ENCODE data around the gene SRSF7. TPM values are rescaled to one million over a fixed set of nuclear protein-coding genes. Genes with fewer than 3 reads are reported as not detected.
"Not testable (repeated sequence)": the region's sequence is repeated elsewhere in the genome, so short reads cannot be mapped to it uniquely, and the experiment has no call there.

SRSF7 gene
- total RNA-seq, 1 donor from 2014 or later = 133 TPM

GRCh38 chr2:38731684-38732221 lies 19.4 kb downstream of the SRSF7 start:
- DNase-seq = no peak

DNA sequence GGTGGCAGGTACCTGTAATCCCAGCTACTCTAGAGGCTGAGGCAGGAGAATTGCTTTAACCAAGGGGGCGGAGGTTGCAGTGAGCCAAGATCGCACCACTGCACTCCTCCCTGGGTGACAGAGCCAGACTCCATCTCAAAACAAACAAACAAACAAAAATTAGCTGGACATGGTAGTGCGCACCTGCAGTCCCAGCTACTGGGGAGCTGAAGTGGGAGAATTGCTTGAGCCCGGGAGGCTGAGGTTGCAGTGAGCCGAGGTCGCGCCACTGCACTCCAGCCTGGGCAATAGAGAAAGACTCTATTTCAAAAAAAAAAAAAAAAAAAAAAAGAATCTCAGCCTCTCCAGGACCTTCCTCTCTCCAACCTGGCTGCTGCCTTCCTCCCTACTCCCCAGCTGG lies 20.1 kb downstream of the SRSF7 start:
- no peak for DNase-seq

DNA sequence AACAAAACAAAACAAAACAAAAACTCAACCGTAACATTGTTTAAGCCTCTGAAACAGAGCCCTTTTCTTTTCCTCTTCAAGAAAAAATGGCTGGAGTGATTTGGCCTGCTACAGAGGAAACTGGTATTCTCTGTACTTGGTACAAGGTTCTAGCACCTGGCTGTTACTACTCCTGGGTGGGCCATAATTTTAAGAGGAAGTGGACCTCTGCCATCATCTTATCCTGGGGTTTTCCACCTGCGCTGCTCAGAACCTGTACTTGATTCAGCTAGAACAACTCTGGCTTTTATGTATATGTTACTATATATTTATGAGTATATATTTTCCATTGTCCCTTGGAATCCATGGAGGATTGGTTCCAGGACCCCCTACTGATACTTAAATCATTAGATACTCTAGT lies 22.5 kb downstream of the SRSF7 start:
- no peak for DNase-seq

DNA sequence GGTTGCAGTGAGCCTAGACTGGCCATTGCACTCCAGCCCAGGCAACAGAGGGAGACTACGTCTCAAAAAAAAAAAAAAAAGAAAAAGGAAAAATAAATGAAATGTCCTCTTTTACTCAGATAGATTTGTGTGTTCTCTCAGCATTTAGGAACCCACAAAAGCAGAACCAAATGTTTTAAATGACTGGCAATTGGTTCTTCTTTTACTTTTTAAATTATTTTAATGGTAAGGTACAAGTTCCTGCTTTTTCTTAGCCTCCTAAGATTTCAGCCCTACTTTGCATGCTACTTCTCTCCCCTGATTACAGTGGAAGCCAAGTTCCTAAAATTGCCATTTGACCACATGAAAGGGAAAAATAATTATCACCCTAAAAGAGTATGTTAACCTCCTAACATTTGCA lies 23.5 kb downstream of the SRSF7 start:
- no peak for DNase-seq

GRCh38 chr2:38723173-38723572 lies 28.0 kb downstream of the SRSF7 start:
- DNase-seq = no peak

- DNase-seq = no peak
Measured at GRCh38 chr2:38722271-38723061, 28.7 kb downstream of the SRSF7 start.

- peak; percentile 51 for DNase-seq
Measured at GRCh38 chr2:38720613-38721241, 30.4 kb downstream of the SRSF7 start.

DNA sequence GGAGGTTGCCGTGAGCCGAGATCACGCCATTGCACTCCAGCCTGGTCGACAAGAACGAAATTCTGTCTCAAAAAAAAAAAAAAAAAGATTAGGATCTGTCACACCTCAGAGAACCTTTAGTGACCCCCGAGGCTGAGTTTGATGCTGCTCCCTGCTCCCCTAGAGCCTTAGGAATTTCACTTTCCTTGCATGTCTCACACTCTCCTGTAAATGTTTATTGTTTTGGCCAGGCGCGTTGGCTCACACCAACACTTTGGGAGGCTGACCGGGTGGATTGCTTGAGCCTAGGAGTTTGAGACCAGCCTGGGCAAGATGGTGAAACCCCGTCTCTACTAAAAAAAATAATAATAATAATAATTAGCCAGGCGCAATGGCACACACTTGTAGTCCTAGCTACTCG lies 31.5 kb downstream of the SRSF7 start:
- no peak for DNase-seq

- no peak for DNase-seq
Measured at GRCh38 chr2:38718601-38719000, 32.6 kb downstream of the SRSF7 start.

DNA sequence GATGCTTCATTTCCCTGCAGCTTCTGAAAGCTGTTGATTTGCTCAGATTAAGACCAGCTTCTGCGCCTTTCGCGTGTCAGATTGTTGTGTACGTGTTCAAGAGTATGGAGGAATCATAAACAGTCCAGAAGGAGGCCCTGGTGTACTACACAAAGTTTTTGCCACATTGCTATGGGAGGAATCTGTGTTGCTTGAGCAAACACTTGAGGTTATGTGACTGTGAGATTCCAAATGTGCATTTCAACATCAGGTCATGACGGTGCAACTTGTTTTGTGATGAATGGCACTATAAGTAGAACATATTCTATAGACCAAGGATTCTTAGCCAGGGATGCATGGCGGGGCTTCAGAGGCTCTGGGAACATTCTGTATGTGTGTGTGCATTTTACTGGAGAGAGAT lies 35.0 kb downstream of the SRSF7 start:
- DNase-seq = no peak

DNA sequence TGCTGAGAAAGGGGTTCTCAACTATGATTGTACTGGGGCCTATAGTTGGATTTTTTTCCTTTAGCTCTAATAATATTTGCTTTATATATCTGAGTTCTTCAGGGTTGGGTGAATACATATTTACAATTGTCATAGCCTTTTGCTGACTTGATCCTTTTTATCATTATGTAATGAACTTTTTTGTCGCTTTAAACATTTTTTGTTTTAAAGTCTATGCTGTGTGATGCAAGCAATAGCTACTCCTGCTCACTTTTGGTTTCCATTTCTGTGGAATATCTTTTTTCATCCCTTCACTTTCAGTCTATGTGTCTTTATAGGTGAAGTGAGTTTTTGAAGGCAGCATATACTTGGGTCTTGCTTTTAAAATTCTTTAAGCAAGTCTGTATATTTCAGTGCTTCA lies 36.2 kb downstream of the SRSF7 start:
- DNase-seq = not testable (repeated sequence)

DNA sequence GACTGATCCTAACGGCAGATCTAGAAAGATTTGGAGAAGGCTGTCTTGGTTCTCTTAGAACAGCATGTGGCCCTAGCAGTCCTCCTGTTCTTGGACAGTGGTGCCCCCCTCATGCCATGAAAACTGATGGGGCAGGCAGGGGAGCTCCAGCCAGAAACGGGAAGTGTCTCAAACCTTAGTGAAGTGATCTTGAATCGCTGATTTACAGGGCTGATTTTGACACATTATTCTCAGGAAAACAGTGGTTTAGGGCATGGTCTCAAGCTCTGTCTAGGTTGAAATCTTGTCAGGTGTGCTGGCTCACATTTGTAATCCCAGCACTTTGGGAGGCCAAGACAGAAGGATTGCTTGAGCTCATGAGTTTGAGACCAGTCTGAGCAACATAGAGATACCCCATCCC lies 37.8 kb downstream of the SRSF7 start:
- DNase-seq = no peak

GRCh38 chr2:38712871-38713270 lies 38.3 kb downstream of the SRSF7 start:
- DNase-seq = no peak

- DNase-seq = no peak
Measured at GRCh38 chr2:38712413-38712812, 38.7 kb downstream of the SRSF7 start.

DNA sequence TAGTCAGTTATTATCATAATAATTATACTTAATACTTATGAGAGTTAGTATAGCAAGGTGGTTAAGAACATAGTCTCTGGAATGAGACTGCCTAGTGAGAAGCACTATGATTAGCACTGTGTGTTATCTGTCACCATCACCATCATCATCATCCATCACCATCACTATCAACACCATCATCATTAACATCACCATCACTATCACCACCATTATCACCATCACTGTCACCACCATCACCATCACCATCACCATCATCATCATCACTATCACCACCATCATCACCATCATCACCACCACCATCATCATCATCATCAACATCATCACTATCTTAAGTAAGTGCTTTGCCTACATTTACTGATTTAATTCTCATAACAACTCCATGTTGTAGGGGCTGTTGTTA lies 39.6 kb downstream of the SRSF7 start:
- DNase-seq = no peak

DNA sequence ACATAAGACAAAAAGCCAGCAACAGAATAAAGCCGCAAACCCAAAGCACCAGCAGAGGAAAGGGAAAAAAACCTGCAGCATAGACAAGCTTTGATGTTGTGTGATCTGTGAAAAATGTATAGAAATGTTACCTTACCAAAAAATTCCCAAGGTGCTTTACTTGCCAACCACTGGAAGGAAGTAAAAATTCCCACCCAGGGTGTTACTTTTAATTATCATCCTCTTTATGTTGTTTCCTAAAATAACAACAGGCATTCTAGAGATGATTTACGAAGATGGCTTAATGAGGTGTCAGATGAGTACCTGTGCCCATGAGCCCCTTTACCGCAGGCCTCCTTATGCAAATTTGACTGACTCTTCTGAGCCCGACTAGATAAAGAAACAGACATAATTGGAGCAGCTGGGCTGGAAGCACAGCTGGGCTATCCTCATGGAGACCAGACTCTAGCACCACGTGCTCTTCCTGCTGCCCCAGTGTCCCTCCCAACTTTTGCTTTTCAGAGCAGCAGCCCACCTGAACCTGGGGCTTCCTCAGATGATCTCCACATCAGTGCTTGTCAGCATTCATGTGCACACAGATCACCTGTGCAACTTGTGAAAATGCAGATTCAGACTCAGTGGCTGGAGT lies 41.5 kb downstream of the SRSF7 start:
- no peak for DNase-seq

GRCh38 chr2:38708900-38709566 lies 42.1 kb downstream of the SRSF7 start:
- DNase-seq = no peak

GRCh38 chr2:38708491-38708890 lies 42.7 kb downstream of the SRSF7 start:
- DNase-seq = not testable (repeated sequence)

DNA sequence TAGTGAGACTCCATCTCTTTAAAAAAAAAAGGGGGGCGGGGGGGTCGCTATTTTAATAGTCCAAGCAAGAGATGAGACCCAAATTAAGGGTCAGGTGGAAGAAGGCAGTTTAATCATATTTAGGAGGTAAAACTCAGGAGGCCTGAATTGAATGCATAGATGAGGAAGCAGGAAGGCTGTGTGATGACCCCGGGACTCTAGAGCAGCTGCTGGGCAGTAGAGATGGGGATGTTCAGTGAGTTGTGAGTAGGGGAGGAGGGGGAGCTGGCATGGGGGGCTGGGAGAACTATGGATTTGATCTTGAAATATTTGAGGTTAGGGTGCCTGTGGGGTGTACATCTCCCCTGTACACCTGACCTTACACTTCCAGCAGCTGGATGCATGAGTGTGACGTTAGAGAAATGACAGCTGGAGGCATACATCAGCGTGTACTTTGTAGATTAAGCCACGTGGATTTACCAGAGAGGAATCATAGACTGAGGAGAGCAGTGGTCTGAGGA lies 44.3 kb downstream of the SRSF7 start:
- DNase-seq = no peak

GRCh38 chr2:38704664-38705063 lies 46.5 kb downstream of the SRSF7 start:
- no peak for DNase-seq

GRCh38 chr2:38703336-38703735 lies 47.8 kb downstream of the SRSF7 start:
- DNase-seq = not testable (repeated sequence)

GRCh38 chr2:38702413-38702812 lies 48.7 kb downstream of the SRSF7 start:
- no peak for DNase-seq

GRCh38 chr2:38701542-38701941 lies 49.6 kb downstream of the SRSF7 start:
- DNase-seq = no peak
